ENCODE measurements around the gene JAG2.
A peak's percentile ranks its signal among the peaks of the same experiment; 100 is the strongest.
"Not testable (repeated sequence)": the region's sequence is repeated elsewhere in the genome, so short reads cannot be mapped to it uniquely, and the experiment has no call there.

Gene JAG2

DNA sequence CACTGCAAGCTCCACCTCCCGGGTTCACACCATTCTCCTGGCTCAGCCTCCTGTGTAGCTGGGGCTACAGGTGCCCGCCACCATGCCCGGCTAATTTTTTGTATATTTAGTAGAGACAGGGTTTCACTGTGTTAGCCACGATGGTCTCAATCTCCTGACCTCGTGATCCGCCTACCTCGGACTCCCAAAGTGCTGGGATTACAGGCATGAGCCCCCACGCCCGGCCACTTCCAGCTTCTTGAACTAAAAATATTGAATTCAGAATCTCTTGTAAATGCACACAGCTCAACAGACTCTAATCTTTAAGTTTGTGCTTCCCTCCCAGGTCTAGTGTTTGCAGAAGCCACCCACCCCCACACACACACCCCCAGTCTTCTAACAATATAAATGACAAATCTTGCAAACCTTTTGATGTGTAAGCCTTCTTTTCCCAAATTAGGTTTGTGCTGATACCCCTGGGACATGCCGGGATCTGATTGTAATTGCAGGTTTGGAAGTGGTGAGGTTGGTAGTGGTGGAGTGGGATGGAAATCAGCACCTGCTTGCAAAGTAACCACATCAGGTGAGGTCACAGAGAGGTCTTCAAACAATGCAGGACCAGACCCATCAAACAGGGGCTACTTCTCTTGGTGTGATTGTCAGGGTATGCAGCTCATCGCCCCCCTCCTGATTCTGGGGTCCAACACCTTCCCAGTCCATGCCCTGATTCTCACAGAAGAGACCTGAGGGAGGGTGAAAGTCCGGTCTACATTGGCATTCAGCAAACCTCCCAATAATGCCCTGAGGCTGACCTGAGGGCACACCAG, 51.9 kb downstream of the JAG2 start:
- DNase-seq (ENCODE audit: low spot score), result no peak

DNA sequence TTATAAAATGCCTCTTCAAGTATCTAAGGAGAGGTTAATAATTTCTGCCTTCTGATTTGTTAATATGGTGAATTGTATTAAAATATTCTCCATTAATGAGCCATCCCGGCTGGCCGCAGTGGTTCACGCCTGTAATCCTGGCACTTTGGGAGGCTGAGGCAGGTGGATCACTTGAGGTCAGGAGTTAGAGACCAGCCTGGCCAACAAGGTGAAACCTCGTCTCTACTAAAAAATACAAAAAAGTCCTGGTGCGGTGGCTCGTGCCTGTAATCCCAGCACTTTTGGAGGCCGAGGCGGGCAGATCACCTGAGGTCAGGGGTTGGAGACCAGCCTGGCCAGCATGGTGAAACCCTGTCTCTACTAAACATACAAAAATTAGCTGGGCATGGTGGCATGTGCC, 59.3 kb downstream of the JAG2 start:
- not testable (repeated sequence) for DNase-seq (ENCODE audit: low spot score)

DNA sequence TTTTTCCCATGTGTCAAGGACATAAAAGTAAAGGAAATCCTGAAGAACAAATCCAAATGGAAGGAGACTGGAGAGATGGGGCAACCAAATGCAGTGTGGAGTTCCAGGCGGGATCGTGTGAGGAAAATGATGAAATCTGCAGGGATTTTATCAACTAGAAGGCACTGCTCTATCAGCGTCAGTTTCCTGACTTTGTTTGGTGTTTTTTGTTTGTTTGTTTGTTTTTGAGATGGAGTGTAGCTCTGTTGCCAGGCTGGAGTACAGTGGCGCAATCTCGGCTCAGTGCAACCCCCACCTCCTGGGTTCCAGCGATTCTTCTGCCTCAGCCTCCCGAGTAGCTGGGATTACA, 60.1 kb downstream of the JAG2 start:
- DNase-seq (ENCODE audit: low spot score), result no peak

DNA sequence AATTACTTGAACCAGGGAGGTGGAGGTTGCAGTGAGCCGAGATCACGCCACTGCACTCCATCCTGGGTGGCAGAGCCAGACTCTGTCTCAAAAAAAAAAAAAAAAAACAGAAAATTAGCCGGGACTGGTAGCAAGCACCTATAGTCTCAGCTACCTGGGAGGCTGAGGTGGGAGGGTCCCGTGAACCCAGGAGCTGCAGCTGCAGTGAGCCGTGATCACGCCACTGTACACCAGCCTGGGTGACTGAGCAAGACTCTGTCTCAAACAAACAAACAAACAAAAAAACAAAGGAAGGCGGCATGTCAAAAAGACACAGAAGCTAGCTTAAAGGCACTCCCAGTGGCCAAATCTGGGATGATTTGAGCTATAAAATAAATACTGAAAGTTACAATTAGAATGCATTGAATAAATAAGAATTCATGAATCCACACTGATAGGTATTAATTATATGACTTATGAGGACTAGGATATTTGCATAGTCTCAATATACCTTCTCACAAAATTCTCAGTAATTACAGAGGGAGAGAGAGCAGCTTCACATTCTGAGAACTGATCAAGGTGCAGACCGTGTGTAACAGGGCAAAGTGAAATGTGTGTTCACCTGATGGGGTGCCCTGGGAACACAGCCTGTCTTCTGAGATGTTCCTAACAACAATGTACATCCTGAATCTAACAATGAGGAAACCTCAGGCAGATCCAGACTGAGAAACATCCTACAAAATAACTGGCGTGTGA, 60.6 kb downstream of the JAG2 start:
- no peak for DNase-seq (ENCODE audit: low spot score)

DNA sequence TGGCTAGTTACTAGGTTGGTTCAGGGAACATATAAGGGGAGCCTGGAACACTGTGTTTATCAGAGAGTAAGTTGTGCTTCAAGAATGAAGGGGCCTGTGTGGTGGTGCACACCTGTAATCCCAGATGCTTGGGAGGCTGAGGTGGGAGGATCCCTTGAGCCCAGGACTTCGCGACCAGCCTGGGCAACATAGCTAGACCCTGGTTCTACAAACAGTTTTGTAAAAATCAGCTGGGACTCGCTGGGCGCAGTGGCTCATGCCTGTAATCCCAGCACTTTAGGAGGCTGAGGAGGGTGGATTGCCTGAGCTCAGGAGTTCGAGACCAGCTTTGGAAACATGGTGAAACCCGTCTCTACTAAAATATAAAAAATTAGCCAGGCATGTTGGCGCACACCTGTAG, 61.2 kb downstream of the JAG2 start:
- no peak for DNase-seq (ENCODE audit: low spot score)

DNA sequence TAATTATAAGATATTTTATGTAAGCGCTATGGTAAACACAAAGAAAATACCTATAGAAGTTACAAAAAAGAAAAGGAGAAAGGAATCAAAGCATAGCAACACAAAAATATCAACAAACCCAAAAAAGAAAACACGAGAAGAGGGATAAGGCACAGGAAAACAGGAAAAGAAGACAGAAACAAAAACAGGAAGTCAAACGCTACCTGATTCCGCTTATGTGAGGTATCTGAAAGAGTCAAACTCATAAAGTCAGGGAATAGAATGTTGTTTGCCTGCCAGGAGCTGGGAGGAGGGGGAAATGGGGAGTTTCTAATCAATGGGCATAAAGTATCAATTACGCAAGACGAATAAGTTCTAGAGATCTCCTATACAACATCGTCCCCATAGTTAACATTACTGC, 63.4 kb downstream of the JAG2 start:
- DNase-seq (ENCODE audit: low spot score), result no peak

DNA sequence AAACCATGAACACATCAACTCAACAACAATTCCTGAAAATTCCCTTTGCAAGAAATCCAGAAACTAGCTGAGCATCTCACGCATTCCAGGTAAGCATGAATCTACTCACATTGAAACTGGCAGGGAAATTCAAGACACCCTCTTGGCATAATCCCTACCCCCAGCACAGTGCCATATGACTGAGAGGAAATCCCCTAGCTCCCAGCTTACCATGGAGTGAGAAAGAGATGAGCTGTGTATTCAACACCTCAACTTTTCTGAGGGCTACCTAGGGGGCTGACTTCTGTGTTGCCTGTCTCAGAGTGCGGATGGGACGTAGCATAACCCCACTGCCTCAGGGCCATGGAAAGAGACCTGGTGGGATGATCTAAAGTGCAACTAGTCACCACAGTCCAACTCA, 65.7 kb downstream of the JAG2 start:
- DNase-seq (ENCODE audit: low spot score), result no peak

DNA sequence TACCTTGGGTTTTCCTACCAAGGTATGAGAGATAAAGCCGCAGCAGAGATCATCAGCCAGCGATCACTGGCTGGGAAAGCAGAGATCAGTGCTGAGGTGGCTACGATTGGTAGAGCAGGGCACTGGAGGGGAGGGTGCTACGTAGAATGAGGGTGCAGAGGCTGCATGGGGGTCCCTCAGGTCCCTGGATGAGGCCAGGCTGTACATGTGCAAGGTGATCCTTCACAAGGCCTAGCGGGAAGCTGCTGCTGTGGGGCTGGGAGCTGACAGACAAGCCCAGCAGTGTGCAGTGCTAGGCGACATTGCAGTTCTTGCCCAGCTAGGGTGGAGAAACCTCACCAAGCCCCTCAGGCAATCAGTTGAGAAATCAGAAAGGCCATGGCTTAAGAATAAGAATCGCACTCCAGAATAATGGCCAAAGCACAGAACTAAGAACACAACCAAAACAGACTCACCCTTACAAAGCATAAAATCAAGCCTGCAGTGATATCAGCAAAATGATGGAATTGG, 66.2 kb downstream of the JAG2 start:
- no peak for DNase-seq (ENCODE audit: low spot score)

DNA sequence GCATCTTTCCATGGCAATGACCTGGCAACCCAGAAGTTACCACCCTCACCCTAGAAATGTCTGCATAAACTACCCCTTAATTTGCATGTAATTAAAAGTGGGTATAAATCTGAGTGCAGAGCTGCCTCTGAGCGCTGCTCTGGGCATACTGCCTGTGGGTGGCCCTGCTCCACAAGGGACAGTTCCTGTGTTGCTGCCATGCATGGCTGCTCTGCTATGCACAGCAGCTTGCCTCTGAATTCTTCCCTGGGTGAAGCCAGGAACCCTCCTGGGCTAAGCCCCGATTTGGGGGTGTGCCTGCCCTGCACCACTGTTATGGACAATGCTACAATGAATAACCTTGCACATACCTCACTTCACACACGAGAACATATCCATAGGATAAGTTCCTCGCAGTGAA, 67.7 kb downstream of the JAG2 start:
- no peak for DNase-seq (ENCODE audit: low spot score)

DNA sequence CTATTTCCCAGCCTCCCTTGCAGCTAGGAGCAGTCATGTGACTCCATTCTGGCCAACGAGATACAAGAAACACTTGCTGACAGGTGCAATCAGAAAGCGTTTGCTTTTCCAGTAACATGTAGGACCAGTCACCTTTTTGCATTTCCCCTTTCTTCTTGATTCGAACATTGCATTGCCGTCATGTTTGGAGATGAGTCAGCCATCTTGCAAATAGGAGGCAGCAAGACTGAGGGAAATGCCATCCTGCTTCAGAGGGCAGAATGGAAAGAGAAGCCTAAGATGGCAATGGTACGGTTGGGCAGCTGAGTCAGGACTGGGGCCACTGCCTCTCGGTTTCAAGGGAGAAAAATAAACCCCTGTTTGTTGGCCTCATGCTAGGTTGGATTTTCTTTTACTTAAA, 68.8 kb downstream of the JAG2 start:
- DNase-seq (ENCODE audit: low spot score), result no peak

DNA sequence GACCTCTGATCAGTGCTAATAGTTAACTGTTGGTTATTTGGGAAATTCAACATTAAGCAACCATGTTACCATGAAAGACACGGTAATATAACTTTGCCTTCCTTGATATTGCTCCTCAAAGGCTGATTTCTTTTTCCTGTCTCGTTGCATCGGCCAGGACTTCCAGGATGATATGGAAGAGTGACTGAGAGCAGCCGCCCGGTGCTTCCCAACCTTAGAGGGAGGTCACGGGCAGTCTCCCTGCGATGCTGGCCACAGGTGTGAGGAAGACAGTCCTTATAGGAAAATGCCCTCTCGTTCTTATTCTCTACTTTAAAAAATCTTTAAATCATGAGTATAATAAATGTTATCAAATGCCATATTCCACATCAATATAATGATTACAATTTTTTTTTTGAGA, 70.3 kb downstream of the JAG2 start:
- DNase-seq (ENCODE audit: low spot score), result no peak

DNA sequence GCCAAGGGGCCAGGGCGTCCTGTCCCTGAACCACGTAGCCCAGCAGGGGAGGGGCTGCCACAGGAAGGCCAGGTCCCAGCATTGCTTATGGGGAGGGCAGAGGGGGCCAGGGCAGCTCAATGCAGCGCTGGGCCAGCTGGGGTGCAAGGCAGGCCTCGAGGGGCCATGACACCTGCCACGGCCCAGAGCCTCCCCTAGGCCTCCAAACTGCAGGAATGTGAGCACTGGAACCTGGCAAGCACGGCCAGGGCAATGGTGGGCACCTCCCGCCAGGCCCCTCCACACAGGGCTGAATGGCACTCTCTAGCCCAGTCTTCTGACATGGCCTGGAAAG, 70.8 kb downstream of the JAG2 start:
- no peak for DNase-seq (ENCODE audit: low spot score)

DNA sequence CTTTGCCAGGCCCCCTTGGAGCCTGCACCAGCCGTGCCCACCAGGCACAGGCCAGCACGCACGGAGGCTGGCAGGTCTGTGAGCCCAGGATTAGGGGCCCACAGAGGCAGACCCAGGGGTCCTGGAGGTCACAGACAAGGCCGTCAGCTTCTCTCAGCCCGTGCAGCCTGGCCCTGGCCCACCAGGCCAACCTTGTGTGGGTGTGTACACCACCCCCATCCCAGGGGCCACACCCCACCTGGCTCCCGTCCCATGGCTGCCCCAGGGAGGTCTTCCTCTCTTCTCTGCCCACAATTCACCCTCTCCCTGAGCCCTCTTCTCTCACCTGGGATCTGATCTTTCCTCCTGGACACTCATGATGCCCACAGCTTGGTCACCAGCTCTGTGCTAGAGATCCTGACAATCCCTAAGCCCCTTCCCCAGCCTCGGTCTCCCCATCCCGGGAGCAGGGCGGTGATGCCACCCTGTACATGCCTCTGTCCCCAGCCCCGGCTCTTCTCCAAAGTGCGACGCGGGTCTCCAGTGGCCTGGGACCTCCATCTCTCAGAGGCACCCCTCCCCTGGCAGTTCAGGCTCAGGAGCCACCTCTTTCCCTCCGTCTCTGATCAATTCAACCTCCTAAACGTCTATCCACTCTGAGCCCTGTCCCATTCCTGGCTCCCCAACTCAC, 72.2 kb downstream of the JAG2 start:
- no peak for DNase-seq (ENCODE audit: low spot score)

DNA sequence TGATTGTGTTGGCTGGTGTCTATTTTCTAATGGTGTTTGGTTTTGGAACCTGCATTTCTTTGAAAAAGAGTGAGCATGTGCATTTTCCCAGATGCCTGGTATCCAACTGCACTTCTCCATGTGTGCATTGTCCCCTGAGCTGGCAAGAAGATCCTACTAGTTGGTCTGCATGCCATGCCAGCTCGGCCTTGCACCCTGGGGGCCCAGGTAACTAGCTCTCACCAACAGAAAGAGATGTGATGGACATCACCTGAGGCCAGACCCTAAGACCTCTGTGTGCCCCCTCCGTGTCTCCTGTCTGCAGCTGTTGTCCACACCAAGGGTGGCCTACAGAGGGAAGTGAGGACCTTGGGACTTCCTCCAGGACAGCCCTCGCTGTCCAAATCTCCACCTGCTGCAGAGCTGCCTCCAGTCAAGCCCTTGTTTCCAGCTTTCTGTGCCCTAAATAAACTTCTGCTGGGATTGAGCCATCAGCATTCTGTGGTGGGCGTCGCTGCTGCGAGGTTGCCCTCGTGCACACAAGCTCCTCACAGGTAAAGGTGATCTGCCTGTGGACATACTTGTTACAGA, 73.3 kb downstream of the JAG2 start:
- DNase-seq (ENCODE audit: low spot score), result no peak

DNA sequence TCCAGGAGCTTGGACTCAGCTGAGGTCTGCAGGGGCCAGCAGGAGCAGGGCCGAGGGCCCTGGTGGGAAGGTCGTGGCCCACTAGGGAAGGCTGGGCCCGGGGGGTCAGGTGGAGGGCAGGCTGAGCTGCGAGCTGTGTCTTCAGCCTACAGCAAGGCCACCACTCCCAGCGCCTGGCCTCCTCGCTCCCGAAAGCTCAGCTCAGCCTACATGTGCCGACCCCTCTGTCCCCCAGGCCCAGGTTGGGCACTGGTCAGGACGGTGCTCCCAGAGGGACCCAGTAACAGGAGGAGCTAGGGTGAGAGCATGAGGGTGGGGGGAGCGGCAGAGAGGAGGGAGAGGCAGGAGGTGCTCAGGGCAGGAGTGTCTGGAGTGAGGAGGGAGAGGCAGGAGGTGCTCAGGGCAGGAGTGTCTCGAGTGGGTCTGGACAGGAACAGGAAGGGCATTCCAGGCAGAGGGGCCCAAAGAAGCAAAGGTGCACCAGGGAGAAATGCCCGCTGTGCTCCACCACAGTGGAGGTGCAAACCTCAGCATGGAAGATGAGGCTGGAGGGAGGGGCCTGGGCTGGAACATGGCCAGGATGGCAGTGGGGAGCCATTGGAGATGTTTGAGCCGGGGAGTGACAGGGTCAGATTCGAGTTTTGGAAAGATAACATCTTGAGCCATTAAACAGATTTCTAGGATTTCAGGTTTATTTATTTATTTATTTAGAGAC, 74.2 kb downstream of the JAG2 start:
- no peak for DNase-seq (ENCODE audit: low spot score)

DNA sequence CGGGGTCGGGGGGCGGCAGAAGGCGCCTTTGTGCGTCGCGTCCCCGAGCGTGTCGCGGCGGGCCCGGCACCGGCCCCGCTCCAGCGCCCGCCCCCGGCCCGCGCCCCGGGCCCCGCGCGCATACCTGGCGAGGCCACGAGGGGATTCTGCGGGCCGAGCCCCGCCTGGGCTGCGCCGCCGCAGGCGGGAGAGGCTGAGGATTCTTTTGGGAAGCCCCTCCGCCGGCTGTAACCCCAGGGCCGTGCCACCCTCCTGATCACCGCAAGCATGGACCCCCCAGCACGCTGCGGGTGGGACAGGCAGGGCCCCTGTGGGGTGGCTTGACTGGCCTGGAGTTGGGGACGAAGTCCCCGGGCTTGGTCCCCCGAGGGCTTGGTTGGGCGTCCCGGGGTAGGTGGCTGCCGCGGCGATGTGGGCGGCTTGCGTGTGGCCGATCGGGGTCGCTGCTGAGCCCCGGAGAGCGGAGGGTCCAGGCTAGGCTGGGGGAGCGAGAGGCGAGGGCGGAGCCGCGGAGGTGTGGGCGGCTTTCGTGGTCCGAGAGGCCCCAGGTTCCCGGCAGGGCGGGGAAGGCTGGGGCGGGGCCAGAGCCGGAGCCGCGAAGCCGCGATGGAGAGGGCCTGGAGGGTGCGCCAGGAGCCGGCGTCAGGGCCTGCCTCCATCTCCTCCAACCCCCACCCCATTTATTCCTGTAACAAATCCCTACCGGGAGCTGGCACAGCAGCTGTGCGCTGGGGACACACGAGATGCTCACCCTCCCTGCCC, 75.0 kb downstream of the JAG2 start:
- DNase-seq (ENCODE audit: low spot score), result peak; percentile 68

DNA sequence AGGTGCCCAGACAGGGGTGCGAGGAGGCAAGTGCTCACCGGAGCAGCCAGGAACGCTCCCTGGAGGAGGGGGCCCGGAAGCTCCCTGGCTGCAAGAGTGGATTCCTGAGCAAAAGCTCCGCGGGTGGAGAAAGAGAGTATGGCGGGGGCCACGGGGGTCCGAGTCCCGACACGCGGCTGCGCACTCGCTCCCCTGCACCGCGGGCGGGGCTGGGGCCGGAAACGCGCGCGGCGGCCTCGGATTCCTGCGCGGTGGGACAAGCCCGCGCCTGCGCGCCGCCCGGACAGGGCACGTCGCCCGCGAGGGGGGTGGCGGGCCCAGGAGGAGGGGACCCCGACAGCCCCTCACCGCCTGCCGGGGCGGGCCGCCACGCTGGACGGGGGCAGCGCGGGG, 75.5 kb downstream of the JAG2 start:
- DNase-seq (ENCODE audit: low spot score), result peak; percentile 59

DNA sequence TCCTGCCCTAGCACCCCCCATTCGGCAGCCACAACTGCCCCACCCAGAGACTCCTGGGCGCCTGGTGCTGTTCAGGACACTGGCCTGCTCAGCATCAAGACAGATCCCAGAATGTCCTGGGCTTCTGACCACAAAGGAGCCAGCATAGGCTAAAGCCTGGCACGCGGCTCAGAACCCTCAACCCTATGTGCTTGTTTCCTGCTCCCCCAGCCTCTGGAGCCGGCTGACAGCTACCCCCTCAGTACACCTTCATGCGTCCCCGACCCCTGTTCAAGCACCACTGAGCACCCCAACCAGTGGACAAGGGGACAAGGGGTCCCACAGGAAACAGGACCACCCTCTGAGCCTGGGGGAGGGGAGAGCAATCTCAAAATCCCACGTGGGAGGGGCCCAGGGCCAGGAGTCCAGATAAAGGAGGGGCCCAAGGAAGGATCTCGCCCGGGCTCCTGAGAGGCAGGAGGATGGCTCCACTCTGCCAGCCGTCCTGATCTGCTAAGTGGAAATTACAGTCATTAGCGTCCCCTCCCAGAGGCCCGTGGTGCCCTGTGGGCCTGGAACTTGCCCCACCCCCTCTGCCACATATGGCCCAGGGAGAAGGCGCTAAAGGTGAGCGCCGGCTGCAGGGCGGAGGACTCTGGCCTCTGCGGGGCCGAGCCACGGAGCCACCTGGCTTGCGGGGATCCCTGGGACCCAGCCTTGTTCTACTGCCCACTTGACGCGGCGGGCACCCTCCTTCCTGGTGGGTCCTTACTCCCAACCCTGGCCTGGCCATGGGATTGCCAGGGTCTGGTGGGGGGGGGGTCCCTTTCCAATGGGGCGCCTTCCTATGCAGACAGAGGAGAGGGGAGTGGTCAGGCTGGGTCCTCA, 76.2 kb downstream of the JAG2 start:
- no peak for DNase-seq (ENCODE audit: low spot score)

DNA sequence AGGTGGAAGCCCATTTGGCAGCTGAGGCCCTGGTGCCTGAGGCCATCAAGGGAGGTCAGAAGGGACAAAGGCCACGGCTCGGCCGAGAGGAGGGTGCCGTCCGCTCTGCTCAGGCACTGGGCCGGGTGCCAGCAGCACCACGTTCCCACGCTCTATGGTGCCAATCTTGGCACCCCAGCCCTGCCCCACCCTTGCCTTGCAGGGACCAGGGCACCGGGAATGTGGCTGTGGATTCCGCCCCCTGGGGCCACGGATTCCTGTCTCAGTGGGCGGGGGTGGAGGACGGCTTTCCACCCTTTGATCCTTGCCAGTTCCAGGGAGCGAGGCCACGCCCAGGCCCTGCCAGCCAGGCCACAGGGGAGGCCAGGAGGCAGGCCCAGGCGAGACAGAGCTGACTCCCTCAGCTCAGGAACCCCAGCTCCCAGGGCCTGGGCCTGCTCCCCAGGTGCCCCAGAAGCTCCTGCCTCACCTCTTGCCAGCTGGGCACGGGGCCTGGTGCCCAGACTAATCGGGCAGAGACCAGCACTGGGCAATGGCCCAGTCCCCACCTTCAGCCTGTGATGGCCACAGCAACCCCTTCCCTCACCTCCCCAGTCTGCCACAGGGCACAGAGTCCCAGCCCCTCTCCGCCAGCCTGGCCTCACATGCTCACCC, 76.9 kb downstream of the JAG2 start:
- no peak for DNase-seq (ENCODE audit: low spot score)

DNA sequence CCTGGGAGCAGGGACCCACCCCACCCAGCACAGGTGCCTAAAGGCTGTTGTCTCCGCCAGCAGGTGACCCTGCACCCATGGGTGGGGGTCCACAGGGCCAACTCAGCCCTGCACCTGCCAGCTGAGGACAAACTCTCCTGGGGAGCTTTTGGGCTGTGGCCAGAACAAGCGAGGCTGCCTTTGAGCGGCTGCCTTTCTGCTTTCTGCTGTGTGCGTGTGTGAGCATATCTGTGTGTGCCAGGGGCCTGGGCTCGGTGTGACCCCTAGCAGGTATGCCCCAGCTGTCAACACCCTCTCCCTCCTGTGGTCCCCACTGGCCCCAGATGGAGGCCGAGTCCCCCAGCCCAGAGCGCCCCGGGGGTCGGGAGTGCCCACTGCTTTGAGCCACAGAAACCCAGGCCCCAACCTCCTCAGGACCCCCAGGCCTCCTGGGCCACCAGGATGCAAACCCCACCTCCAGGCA, 77.5 kb downstream of the JAG2 start:
- DNase-seq (ENCODE audit: low spot score), result no peak
